Endothelial cell of umbilical vein (primary cell): ENCODE measurements around the gene TPCN2. TPM values are rescaled to one million over a fixed set of nuclear protein-coding genes. Genes with fewer than 3 reads are reported as not detected.

ENCODE experiments used
- BruUV-seq: library from RNA; stranded (reverse); fragments of 400-500 nt; replicated peaks from 2 replicates; lab custom pipeline; 2021; lab: Mats Ljungman, UMichigan
- CTCF ChIA-PET: fragments of 300-600, 350-600 bp; sonication (Branson Sonifier 250); formaldehyde crosslinking; loops from one replicate; lab custom pipeline; 2021; ENCODE audit warnings: antibody characterized with exemption, inconsistent platforms; lab: Charles Lee
- POLR2A ChIA-PET: fragments of 300-600, 350-600 bp; sonication (Branson Sonifier 250); formaldehyde crosslinking; loops from one replicate; lab custom pipeline; 2021; ENCODE audit warnings: antibody characterized with exemption, inconsistent platforms; lab: Charles Lee
- DNase-seq: peaks from one replicate; pipeline ENCODE4 v3.0.0-alpha.2; 2011; ENCODE audit warnings: low read depth, low spot score
- FAIRE-seq: peaks from 2 replicates; lab custom pipeline; 2011; peaks lifted over from hg19 to GRCh38; lab: Jason Lieb, UNC
- H2AFZ ChIP-seq: 2 replicates; pipeline ENCODE4 v1.6.0; 2012; ENCODE audit warnings: low read depth, low read length, control low read depth, inconsistent platforms
- H3K27ac ChIP-seq: 2 replicates; pipeline ENCODE4 v1.5.1; 2011; ENCODE audit warnings: low read depth, mild to moderate bottlenecking, control low read depth, low read length, moderate library complexity; ENCODE audit not compliant: insufficient read depth
- H3K27me3 ChIP-seq, 2 experiments: 2 replicates each; pipeline versions ENCODE4 v1.6.0 to v1.6.1; 2011; ENCODE audit warnings: low read length in 2 of 2, mixed read lengths in 1 of 2; ENCODE audit not compliant: control insufficient read depth in 2 of 2, insufficient read depth in 2 of 2
- H3K36me3 ChIP-seq, 2 experiments: 2 replicates in 1 of 2; 3 replicates in 1 of 2; pipeline ENCODE4 v1.5.1; 2011; ENCODE audit warnings: low read length in 2 of 2, mild to moderate bottlenecking in 1 of 2, moderate library complexity in 1 of 2; ENCODE audit not compliant: control insufficient read depth in 2 of 2, insufficient read depth in 2 of 2; ENCODE audit errors: extremely low read depth in 1 of 2
- H3K4me1 ChIP-seq: 3 replicates; pipeline ENCODE4 v1.5.1; 2011; ENCODE audit warnings: mild to moderate bottlenecking, low read length; ENCODE audit not compliant: control insufficient read depth, insufficient read depth; ENCODE audit errors: extremely low read depth
- H3K4me2 ChIP-seq: 2 replicates; pipeline ENCODE4 v1.6.1; 2011; ENCODE audit warnings: low read length, control low read depth, mixed read lengths; ENCODE audit not compliant: insufficient read depth
- H3K4me3 ChIP-seq, 3 experiments: fragments of 200-600 bp in 1 of 3; sonication (generic), shearing (Covaris generic) in 1 of 3; replicated peaks in 1 of 3; 2 replicates each; pipeline ENCODE4 v1.5.1; 2011 to 2016; ENCODE audit warnings: control low read depth in 3 of 3, low read length in 3 of 3, mild to moderate bottlenecking in 2 of 3, inconsistent platforms in 1 of 3, low read depth in 1 of 3, moderate library complexity in 1 of 3; ENCODE audit not compliant: insufficient read depth in 1 of 3
- H3K79me2 ChIP-seq: 2 replicates; pipeline ENCODE4 v1.6.0; 2012; ENCODE audit warnings: low read length, inconsistent platforms; ENCODE audit not compliant: control insufficient read depth, insufficient read depth
- H3K9ac ChIP-seq: replicated peaks from 2 replicates; pipeline ENCODE3; 2011; ENCODE audit warnings: low read length, control low read depth; ENCODE audit not compliant: insufficient read depth; ENCODE audit errors: extremely low read depth
- H3K9me1 ChIP-seq: replicated peaks from 3 replicates; pipeline ENCODE4 v1.6.0; 2011; ENCODE audit warnings: mild to moderate bottlenecking, low read length; ENCODE audit not compliant: control insufficient read depth, insufficient read depth; ENCODE audit errors: extremely low read depth
- H3K9me3 ChIP-seq: replicated peaks from 2 replicates; pipeline ENCODE4 v1.5.1; 2012; ENCODE audit warnings: low read length, inconsistent platforms; ENCODE audit not compliant: control insufficient read depth, insufficient read depth
- H4K20me1 ChIP-seq: replicated peaks from 2 replicates; pipeline ENCODE3; 2011; ENCODE audit warnings: mild to moderate bottlenecking, low read length; ENCODE audit not compliant: control insufficient read depth, insufficient read depth; ENCODE audit errors: extremely low read depth
- CTCF ChIP-seq, 2 donors: IDR thresholded peaks; 1 replicate in 1 of 2; 2 replicates in 1 of 2; pipeline ENCODE4 v1.5.1; 2011; ENCODE audit warnings: low read length in 2 of 2, mild to moderate bottlenecking in 2 of 2, moderate library complexity in 2 of 2, control low read depth in 1 of 2, inconsistent platforms in 1 of 2, low read depth in 1 of 2; ENCODE audit not compliant: insufficient read depth in 1 of 2; ENCODE audit errors: extremely low read depth in 1 of 2
- EZH2 ChIP-seq: IDR thresholded peaks from 2 replicates; pipeline ENCODE4 v1.6.1; 2012; ENCODE audit warnings: borderline replicate concordance, low read depth, mild to moderate bottlenecking, moderate library complexity, low read length, inconsistent platforms; ENCODE audit not compliant: severe bottlenecking
- FOS ChIP-seq: IDR thresholded peaks from 2 replicates; pipeline ENCODE4 v1.6.1; 2011; ENCODE audit warnings: mild to moderate bottlenecking, low read length, moderate library complexity, borderline replicate concordance; ENCODE audit not compliant: insufficient read depth
- GATA2 ChIP-seq: IDR thresholded peaks from 2 replicates; pipeline ENCODE4 v1.7.0; 2011; ENCODE audit warnings: low read depth, mild to moderate bottlenecking, moderate library complexity, mixed read lengths, low read length; ENCODE audit not compliant: insufficient read length, insufficient read depth
- JUN ChIP-seq: IDR thresholded peaks from 2 replicates; pipeline ENCODE4 v1.6.1; 2011; ENCODE audit warnings: borderline replicate concordance, low read depth; ENCODE audit not compliant: insufficient read length, insufficient read depth
- MAX ChIP-seq: IDR thresholded peaks from 2 replicates; pipeline ENCODE4 v1.6.1; 2011; ENCODE audit not compliant: insufficient read depth, insufficient read length
- MYC ChIP-seq: IDR thresholded peaks from one replicate; pipeline ENCODE4 v1.6.1; 2011; ENCODE audit warnings: mild to moderate bottlenecking, low read depth, low read length
- POLR2A ChIP-seq: IDR thresholded peaks from 2 replicates; pipeline ENCODE4 v1.6.1; 2012; ENCODE audit warnings: low read depth, mild to moderate bottlenecking, control low read depth, low read length
- POLR2AphosphoS5 ChIP-seq: IDR thresholded peaks from 2 replicates; pipeline ENCODE4 v1.6.1; 2012; ENCODE audit warnings: low read depth, mild to moderate bottlenecking, control low read depth, low read length, moderate library complexity; ENCODE audit not compliant: insufficient read depth
- dilution Hi-C: fragments of 300-500 bp; cut with MboI; formaldehyde crosslinking; loops from one replicate; pipeline ENCODE4 v1.15.0; 2019; ENCODE audit warnings: low sequenced_read_pairs; ENCODE audit not compliant: extremely low pct_ligation_motif_present
- intact Hi-C: fragments of 100-400 bp; cut with micrococcal nuclease; formaldehyde crosslinking; loops from one replicate; pipeline ENCODE4 v1.10.0; 2022
- polyA plus RNA-seq, 4 experiments: library from polyadenylated mRNA; depleted of rRNA in 3 of 4; stranded (reverse) in 3 of 4; unstranded in 1 of 4; fragments of >200 nt; gene quantifications; 2 replicates each; pipeline versions ENCODE4 v1.2.1 to v1.2.3, GENCODE V29; 2011 to 2012; ENCODE audit warnings: missing spikeins in 1 of 4
- total RNA-seq: library from RNA; stranded (reverse); gene quantifications from 2 replicates; pipeline ENCODE4 v1.2.3, GENCODE V29; 2021

Gene TPCN2
- total and polyA plus RNA-seq, 2 donors (not counting 3 experiments of a cell fraction or from before 2014, with no cell fraction given): 10.3 to 13.4 TPM

DNA sequence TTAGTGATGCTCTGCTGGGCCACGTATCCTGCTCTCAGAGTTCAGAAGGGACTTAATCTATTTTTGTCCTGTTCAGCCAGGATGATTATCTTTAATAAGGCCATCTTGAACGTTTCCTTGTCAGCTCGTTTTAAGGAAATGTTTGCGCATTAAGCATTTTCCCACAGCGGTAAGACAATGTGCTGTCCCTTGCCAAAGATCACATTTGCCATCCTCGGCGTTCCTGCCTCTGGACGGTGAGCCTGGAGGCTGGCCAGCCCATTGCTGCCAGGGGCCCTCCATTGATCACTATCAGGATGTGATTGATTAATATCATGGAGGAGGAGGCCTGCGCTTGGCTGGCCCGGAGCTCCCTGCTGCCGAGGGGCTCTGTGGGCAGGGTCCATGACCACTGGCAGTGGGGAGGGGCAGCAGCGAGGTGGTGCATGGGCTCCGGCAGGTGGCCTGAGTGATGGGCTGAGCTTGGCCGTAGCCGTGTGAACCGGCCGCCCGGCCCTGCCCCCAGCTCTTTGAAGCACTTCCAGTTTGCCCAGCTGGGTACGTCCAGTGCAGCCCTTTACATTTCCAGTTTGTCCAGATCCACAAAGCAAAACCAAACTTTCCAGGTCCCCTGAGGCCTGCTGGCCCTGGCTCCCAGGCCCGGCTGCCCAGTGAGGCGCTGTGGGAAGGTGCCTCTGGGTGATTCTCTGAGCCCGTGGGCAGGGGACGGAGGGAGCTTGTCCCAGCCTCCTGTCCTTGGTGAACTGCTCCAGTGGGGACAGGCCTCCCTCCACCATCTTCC is 57.5 kb downstream of the TPCN2 start:
- Histone ChIP-seq H3K9me3 (no peaks in the 10 kb centered on the region), H3K27ac (no peak overlapping the region), H3K36me3 (no peaks in the 10 kb centered on the region), H3K9ac (no peak overlapping the region), H3K4me2 (no peak overlapping the region), H3K9me1 (no peaks in the 10 kb centered on the region), H2AFZ (no peak overlapping the region), H3K27me3 (peaks cover 0 to 12% of the 10 kb centered on the region in 2 experiments), H3K4me3 (no peak overlapping the region), H4K20me1 (no peaks in the 10 kb centered on the region), H3K4me1 (peaks cover 5% of the 10 kb centered on the region), H3K79me2 (no peaks in the 10 kb centered on the region)
- CTCF ChIA-PET: interaction anchor here (0.9 to 9.0 kb wide), 7 partner anchors 25 to 578 kb away, joined by 3 to 154 read pairs (median 12); partner anchors contain the start of genes CCND1 and LTO1
- no TSS peak for BruUV-seq
- POLR2A ChIA-PET: interaction anchor here (0.6 kb wide), 1 partner anchor 533 kb away, joined by 6 read pairs; no protein-coding TSS in a partner anchor
- DNase-seq (peak; percentile 58), FAIRE-seq (peak; percentile 66)
- dilution Hi-C loops: loop anchor here (25.0 kb wide), 1 partner anchor 556 kb away; no protein-coding TSS in a partner anchor
- TF ChIP-seq FOS (no peak), CTCF (IDR thresholded peaks at IDR 0.05; ENCODE audit: extremely low read depth in 1 of 2, insufficient read depth in 1 of 2, low read depth in 1 of 2, low read length in 2 of 2) (no peak), GATA2 (no peak), MYC (no peak), POLR2A (no peak), POLR2AphosphoS5 (no peak), EZH2 (no peak), JUN (no peak), MAX (no peak)
- intact Hi-C loops: loop anchor here (10.0 kb wide), 1 partner anchor 189 kb away; the partner anchor contains the start of gene MYEOV
